GM21381 (cell line): ENCODE data around the gene TRIM34.
"Not testable (repeated sequence)": the region's sequence is repeated elsewhere in the genome, so short reads cannot be mapped to it uniquely, and the experiment has no call there.

Source experiments
- ATAC-seq: cut with Tn5 transposase; IDR thresholded peaks from one replicate; pipeline ENCODE4 v1.9.1; 2021; ENCODE audit warnings: mild to moderate bottlenecking, moderate library complexity; ENCODE audit not compliant: unreplicated experiment

Gene TRIM34

GRCh38 chr11:5620651-5621521, 3.9 kb upstream of the TRIM34 start:
- ATAC-seq, result no peak

- no peak for ATAC-seq
Measured at GRCh38 chr11:5621580-5621979, 3.2 kb upstream of the TRIM34 start.

- ATAC-seq, result no peak
Measured at GRCh38 chr11:5622802-5623201, 2.0 kb upstream of the TRIM34 start.

GRCh38 chr11:5625281-5625680, 480 bp downstream of the TRIM34 start:
- no peak for ATAC-seq

GRCh38 chr11:5626196-5626595, 1.4 kb downstream of the TRIM34 start:
- ATAC-seq, result no peak

GRCh38 chr11:5631417-5631816, 6.6 kb downstream of the TRIM34 start:
- peak; percentile 16 for ATAC-seq

- ATAC-seq, result peak; percentile 91
Measured at GRCh38 chr11:5631969-5632635, 7.3 kb downstream of the TRIM34 start.

GRCh38 chr11:5639953-5640352, 15.2 kb downstream of the TRIM34 start:
- no peak for ATAC-seq

- ATAC-seq, result no peak
Measured at GRCh38 chr11:5643585-5643984, 18.8 kb downstream of the TRIM34 start.

- no peak for ATAC-seq
Measured at GRCh38 chr11:5646139-5646538, 21.3 kb downstream of the TRIM34 start.

GRCh38 chr11:5655474-5655873, 30.7 kb downstream of the TRIM34 start:
- no peak for ATAC-seq

GRCh38 chr11:5656956-5657355, 32.2 kb downstream of the TRIM34 start:
- not testable (repeated sequence) for ATAC-seq

- ATAC-seq, result no peak
Measured at GRCh38 chr11:5658318-5658717, 33.5 kb downstream of the TRIM34 start.

GRCh38 chr11:5663511-5663910, 38.7 kb downstream of the TRIM34 start:
- ATAC-seq, result no peak

GRCh38 chr11:5665051-5665570, 40.3 kb downstream of the TRIM34 start:
- ATAC-seq, result no peak

- no peak for ATAC-seq
Measured at GRCh38 chr11:5665746-5666401, 41.1 kb downstream of the TRIM34 start.

GRCh38 chr11:5666402-5666793, 41.6 kb downstream of the TRIM34 start:
- ATAC-seq, result no peak

GRCh38 chr11:5671831-5672230, 47.0 kb downstream of the TRIM34 start:
- ATAC-seq, result no peak

GRCh38 chr11:5674391-5674790, 49.6 kb downstream of the TRIM34 start:
- ATAC-seq, result no peak

- ATAC-seq, result no peak
Measured at GRCh38 chr11:5679811-5680210, 55.0 kb downstream of the TRIM34 start.

- not testable (repeated sequence) for ATAC-seq
Measured at GRCh38 chr11:5682890-5683441, 58.2 kb downstream of the TRIM34 start.
